NCI-H345 treated with DMSO at 0.1 percent for 48 hours (cell line): ENCODE results near the gene RAB3IL1.

ENCODE experiments used
- DNase-seq: peaks from one replicate; lab custom pipeline; 2025; ENCODE audit not compliant: unreplicated experiment; lab: John Stamatoyannopoulos, UW

The RAB3IL1 gene

GRCh38 chr11:61869429-61869707 lies 48.0 kb downstream of the RAB3IL1 start:
- no peak for DNase-seq

- DNase-seq: no peak
Measured at GRCh38 chr11:61868571-61869428, 48.6 kb downstream of the RAB3IL1 start.

- no peak for DNase-seq
Measured at GRCh38 chr11:61866958-61867343, 50.4 kb downstream of the RAB3IL1 start.

GRCh38 chr11:61866231-61866957 lies 51.0 kb downstream of the RAB3IL1 start:
- no peak for DNase-seq

GRCh38 chr11:61864814-61865775 lies 52.3 kb downstream of the RAB3IL1 start:
- DNase-seq: no peak

GRCh38 chr11:61863548-61864081 lies 53.8 kb downstream of the RAB3IL1 start:
- no peak for DNase-seq

- no peak for DNase-seq
Measured at GRCh38 chr11:61862714-61863547, 54.4 kb downstream of the RAB3IL1 start.

GRCh38 chr11:61861634-61862033 lies 55.7 kb downstream of the RAB3IL1 start:
- DNase-seq: no peak

GRCh38 chr11:61860054-61860903 lies 57.1 kb downstream of the RAB3IL1 start:
- DNase-seq: no peak

- DNase-seq: no peak
Measured at GRCh38 chr11:61855939-61856680, 61.3 kb downstream of the RAB3IL1 start.

GRCh38 chr11:61854966-61855714 lies 62.2 kb downstream of the RAB3IL1 start:
- DNase-seq: no peak

- no peak for DNase-seq
Measured at GRCh38 chr11:61854206-61854895, 63.0 kb downstream of the RAB3IL1 start.

- no peak for DNase-seq
Measured at GRCh38 chr11:61853698-61854169, 63.6 kb downstream of the RAB3IL1 start.

GRCh38 chr11:61851900-61852295 lies 65.5 kb downstream of the RAB3IL1 start:
- DNase-seq: no peak

- no peak for DNase-seq
Measured at GRCh38 chr11:61851113-61851899, 66.1 kb downstream of the RAB3IL1 start.

- no peak for DNase-seq
Measured at GRCh38 chr11:61850687-61851086, 66.7 kb downstream of the RAB3IL1 start.
